ENCODE data around the gene SMU1.

Gene SMU1

DNA sequence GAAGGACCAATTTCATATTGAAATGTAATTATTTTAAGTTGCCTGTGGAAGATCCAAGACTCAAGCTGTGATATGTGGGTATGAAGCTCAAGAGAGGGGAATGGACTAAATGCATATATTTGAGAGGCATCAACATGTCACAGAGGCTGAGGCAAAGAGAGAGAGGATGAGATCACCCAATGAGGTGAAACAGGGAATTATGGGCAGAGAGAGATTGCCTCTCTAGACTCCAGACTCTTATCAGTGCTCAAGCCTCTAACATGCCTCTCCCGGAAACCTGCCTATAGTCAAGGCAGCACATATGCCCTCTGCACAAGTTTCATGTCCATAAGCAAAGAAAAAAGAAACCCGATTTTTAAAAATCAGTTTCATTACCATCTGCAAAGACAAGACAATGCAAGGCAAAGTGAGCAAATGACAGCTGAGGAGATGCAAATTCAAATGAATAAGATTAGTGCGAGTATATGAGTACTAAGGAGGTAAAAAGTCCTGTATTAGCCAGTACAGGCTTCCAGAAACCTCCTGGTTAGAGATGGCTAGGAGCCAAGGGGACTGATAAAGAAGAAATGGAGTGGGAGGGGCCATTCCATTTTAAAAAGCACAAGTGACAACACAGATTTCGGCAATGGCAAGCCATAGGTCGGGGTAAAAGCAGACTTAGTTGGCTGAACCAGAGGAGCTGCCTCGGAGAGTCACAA, 84.4 kb downstream of the SMU1 start:
- no peak overlapping the region for H2AFZ ChIP-seq (ENCODE audit: low read depth)
- no peaks in the 10 kb centered on the region for H4K20me1 ChIP-seq (ENCODE audit: insufficient read depth)
- H3K4me3 ChIP-seq (IDR thresholded peaks at IDR 0.05; ENCODE audit: insufficient read depth, low read depth, low read length), result no peak overlapping the region
- H3K36me3 ChIP-seq (ENCODE audit: insufficient read depth), result no peaks in the 10 kb centered on the region; the same call in 1 of the 2 replicates
- TF ChIP-seq, protein P1, sequence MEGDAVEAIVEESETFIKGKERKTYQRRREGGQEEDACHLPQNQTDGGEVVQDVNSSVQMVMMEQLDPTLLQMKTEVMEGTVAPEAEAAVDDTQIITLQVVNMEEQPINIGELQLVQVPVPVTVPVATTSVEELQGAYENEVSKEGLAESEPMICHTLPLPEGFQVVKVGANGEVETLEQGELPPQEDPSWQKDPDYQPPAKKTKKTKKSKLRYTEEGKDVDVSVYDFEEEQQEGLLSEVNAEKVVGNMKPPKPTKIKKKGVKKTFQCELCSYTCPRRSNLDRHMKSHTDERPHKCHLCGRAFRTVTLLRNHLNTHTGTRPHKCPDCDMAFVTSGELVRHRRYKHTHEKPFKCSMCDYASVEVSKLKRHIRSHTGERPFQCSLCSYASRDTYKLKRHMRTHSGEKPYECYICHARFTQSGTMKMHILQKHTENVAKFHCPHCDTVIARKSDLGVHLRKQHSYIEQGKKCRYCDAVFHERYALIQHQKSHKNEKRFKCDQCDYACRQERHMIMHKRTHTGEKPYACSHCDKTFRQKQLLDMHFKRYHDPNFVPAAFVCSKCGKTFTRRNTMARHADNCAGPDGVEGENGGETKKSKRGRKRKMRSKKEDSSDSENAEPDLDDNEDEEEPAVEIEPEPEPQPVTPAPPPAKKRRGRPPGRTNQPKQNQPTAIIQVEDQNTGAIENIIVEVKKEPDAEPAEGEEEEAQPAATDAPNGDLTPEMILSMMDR (conservative IDR thresholded peaks at IDR 0.05; ENCODE audit: low read depth, low read length), result no peak
- H3K27ac ChIP-seq, result no peak overlapping the region
- no peak overlapping the region for H3K4me2 ChIP-seq
- H3K9ac ChIP-seq, result no peak overlapping the region
- H3K27me3 ChIP-seq (ENCODE audit: insufficient read depth, low read depth), result no peaks in the 10 kb centered on the region
- H3K4me1 ChIP-seq (ENCODE audit: low read depth, poor library complexity, severe bottlenecking), result peaks cover 4% of the 10 kb centered on the region
- H3K79me2 ChIP-seq (ENCODE audit: insufficient read depth, low read depth), result peaks cover 12% of the 10 kb centered on the region; the same call in 1 of the 2 replicates
